ENCODE measurements around the gene GPR137C. TPM values are rescaled to one million over a fixed set of nuclear protein-coding genes. Genes with fewer than 3 reads are reported as not detected.
A peak's percentile ranks its signal among the peaks of the same experiment; 100 is the strongest.

Gene GPR137C
- total and polyA plus RNA-seq, 2 experiments from 2014 or later, result 1.7 to 2.5 TPM

GRCh38 chr14:52522033-52522432 lies 30.6 kb upstream of the GPR137C start:
- H3K4me2 ChIP-seq, result peak overlapping the region; percentile 1
- no peak for TF ChIP-seq EZH2 (IDR thresholded peaks at IDR 0.05; ENCODE audit: borderline replicate concordance)
- no peak for TF ChIP-seq EZH2phosphoT487 (IDR thresholded peaks at IDR 0.05; ENCODE audit: low read depth, severe bottlenecking, unreplicated experiment)
- TF ChIP-seq, protein P1, sequence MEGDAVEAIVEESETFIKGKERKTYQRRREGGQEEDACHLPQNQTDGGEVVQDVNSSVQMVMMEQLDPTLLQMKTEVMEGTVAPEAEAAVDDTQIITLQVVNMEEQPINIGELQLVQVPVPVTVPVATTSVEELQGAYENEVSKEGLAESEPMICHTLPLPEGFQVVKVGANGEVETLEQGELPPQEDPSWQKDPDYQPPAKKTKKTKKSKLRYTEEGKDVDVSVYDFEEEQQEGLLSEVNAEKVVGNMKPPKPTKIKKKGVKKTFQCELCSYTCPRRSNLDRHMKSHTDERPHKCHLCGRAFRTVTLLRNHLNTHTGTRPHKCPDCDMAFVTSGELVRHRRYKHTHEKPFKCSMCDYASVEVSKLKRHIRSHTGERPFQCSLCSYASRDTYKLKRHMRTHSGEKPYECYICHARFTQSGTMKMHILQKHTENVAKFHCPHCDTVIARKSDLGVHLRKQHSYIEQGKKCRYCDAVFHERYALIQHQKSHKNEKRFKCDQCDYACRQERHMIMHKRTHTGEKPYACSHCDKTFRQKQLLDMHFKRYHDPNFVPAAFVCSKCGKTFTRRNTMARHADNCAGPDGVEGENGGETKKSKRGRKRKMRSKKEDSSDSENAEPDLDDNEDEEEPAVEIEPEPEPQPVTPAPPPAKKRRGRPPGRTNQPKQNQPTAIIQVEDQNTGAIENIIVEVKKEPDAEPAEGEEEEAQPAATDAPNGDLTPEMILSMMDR (IDR thresholded peaks at IDR 0.05; ENCODE audit: poor library complexity), result no peak
- H3K4me3 ChIP-seq, result no peak overlapping the region
- no peaks in the 10 kb centered on the region for H3K79me2 ChIP-seq
- H3K4me1 ChIP-seq (ENCODE audit: insufficient read depth), result no peaks in the 10 kb centered on the region
- DNase-seq (ENCODE audit: low spot score), result no peak
- H3K36me3 ChIP-seq (replicated peaks; ENCODE audit: insufficient read depth, low read depth), result no peaks in the 10 kb centered on the region
- no peak overlapping the region for H3K27ac ChIP-seq
- no peaks in the 10 kb centered on the region for H4K20me1 ChIP-seq (ENCODE audit: insufficient read depth, poor library complexity, severe bottlenecking)
- WGBS (ENCODE audit: low lambda C conversion rate, missing lambda C conversion rate), result 20% methylated on average over 1 of the region's 1 CpG
- no peaks in the 10 kb centered on the region for H3K9me3 ChIP-seq (ENCODE audit: low read depth)
- H3K9me2 ChIP-seq (replicated peaks; ENCODE audit: insufficient read depth), result no peaks in the 10 kb centered on the region
- H3K27me3 ChIP-seq, result no peaks in the 10 kb centered on the region
- no peak overlapping the region for H2AFZ ChIP-seq

DNA sequence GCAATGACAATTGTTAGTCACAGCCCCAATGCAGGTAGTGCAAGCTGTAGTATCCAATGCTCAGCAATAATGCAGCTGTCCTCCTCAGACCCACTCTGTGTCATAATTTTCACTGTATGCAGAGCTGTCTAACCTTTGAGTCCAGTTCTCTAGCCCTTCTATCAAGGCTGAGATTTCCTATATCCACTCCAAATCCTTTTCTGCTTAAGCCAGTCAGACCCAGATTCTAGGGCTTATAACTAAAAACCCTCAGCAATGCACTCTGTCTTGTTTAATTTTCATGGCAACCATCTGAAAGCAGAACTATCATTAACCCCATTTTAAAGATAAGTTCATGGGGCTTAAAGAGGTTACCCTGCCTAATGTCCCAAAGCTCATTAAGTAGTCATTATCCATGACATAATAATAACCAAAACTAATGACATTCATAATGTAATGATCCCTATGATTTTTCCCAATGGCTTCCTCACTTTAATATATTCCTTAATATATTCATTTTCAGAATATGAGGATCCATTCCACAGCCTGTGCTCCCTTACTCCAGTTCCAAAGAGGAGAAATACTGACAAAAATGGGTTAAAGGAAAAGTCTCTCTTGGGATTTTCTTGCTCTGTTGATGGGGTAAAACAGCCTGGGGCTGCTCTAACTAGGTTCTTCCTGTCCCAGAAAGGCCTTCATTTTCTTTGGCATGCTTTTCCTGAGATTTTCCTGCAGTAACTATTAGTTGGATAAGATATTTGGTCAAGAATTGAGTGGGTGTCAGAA lies 29.9 kb upstream of the GPR137C start:
- Histone ChIP-seq H3K4me3 (no peak overlapping the region), H3K36me3 (replicated peaks; ENCODE audit: insufficient read depth, low read depth) (no peaks in the 10 kb centered on the region), H4K20me1 (ENCODE audit: insufficient read depth, poor library complexity, severe bottlenecking) (no peaks in the 10 kb centered on the region), H3K27me3 (no peaks in the 10 kb centered on the region), H3K9me2 (replicated peaks; ENCODE audit: insufficient read depth) (no peaks in the 10 kb centered on the region), H3K4me2 (peak overlapping the region; percentile 1), H3K9me3 (ENCODE audit: low read depth) (no peaks in the 10 kb centered on the region), H2AFZ (no peak overlapping the region), H3K27ac (no peak overlapping the region), H3K4me1 (ENCODE audit: insufficient read depth) (no peaks in the 10 kb centered on the region), H3K79me2 (no peaks in the 10 kb centered on the region)
- TF ChIP-seq EZH2phosphoT487 (IDR thresholded peaks at IDR 0.05; ENCODE audit: low read depth, severe bottlenecking, unreplicated experiment), result no peak
- TF ChIP-seq EZH2 (IDR thresholded peaks at IDR 0.05; ENCODE audit: borderline replicate concordance), result no peak
- TF ChIP-seq, protein P1 (IDR thresholded peaks at IDR 0.05; ENCODE audit: poor library complexity), result no peak
- DNase-seq (ENCODE audit: low spot score), result no peak

DNA sequence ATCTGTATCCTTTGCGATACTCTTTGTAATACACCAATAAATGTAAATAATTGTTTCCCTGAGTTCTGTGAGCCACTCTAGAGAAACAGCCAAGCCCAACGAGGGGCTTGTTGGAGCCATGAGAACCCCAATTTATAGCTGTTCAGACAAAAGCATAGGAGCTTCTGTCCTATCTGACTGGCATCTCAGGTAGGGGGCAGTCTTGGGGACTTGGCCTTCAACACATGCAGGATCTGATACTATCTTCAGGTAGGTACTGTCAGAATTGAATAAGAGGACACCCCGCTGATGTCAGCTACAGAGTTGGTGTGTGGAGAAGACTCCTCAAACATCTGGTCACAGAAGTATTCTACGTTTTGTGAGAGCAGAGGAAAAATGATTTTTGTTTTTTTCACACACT lies 25.6 kb upstream of the GPR137C start:
- no peaks in the 10 kb centered on the region for H4K20me1 ChIP-seq (ENCODE audit: insufficient read depth, poor library complexity, severe bottlenecking)
- no peaks in the 10 kb centered on the region for H3K9me3 ChIP-seq (ENCODE audit: low read depth)
- H3K9me2 ChIP-seq (replicated peaks; ENCODE audit: insufficient read depth), result no peaks in the 10 kb centered on the region
- no peak overlapping the region for H3K27ac ChIP-seq
- no peaks in the 10 kb centered on the region for H3K4me1 ChIP-seq (ENCODE audit: insufficient read depth)
- no peak for DNase-seq (ENCODE audit: low spot score)
- no peak overlapping the region for H3K4me3 ChIP-seq
- no peaks in the 10 kb centered on the region for H3K36me3 ChIP-seq (replicated peaks; ENCODE audit: insufficient read depth, low read depth)
- H3K79me2 ChIP-seq, result no peaks in the 10 kb centered on the region
- H3K27me3 ChIP-seq, result no peaks in the 10 kb centered on the region
- TF ChIP-seq, protein P1 (IDR thresholded peaks at IDR 0.05; ENCODE audit: poor library complexity), result no peak
- TF ChIP-seq EZH2phosphoT487 (IDR thresholded peaks at IDR 0.05; ENCODE audit: low read depth, severe bottlenecking, unreplicated experiment), result no peak
- no peak for TF ChIP-seq EZH2 (IDR thresholded peaks at IDR 0.05; ENCODE audit: borderline replicate concordance)
- 94% methylated on average over 4 of the region's 4 CpGs for WGBS (ENCODE audit: low lambda C conversion rate, missing lambda C conversion rate)
- no peak overlapping the region for H3K4me2 ChIP-seq
- H2AFZ ChIP-seq, result no peak overlapping the region

All from hepatocyte (in vitro differentiated cells).